Measurements from ENCODE around the gene ABO.

DNA sequence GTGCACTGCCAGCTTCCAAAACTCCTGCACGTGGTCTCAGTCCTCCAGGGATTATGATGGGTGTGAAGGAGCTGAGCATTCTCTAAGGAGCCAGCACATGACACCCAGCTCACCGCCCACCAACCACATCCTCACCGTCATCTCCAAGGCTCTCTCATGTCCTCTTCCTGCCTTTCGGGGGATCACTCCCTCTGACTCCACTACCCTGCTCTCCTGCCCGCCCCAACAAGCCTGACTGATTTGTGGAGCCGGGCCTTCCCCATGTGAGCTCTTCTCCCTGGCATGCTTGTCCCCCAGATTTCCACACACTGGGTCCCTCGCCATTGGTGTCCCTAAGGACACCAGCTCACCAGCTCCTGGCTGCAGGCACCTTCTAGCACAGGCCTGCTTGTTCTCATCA is 1.9 kb downstream of the ABO start:
- TF ChIP-seq, protein P1, sequence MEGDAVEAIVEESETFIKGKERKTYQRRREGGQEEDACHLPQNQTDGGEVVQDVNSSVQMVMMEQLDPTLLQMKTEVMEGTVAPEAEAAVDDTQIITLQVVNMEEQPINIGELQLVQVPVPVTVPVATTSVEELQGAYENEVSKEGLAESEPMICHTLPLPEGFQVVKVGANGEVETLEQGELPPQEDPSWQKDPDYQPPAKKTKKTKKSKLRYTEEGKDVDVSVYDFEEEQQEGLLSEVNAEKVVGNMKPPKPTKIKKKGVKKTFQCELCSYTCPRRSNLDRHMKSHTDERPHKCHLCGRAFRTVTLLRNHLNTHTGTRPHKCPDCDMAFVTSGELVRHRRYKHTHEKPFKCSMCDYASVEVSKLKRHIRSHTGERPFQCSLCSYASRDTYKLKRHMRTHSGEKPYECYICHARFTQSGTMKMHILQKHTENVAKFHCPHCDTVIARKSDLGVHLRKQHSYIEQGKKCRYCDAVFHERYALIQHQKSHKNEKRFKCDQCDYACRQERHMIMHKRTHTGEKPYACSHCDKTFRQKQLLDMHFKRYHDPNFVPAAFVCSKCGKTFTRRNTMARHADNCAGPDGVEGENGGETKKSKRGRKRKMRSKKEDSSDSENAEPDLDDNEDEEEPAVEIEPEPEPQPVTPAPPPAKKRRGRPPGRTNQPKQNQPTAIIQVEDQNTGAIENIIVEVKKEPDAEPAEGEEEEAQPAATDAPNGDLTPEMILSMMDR (IDR thresholded peaks at IDR 0.05; ENCODE audit: extremely low read depth in 1 of 2, insufficient read depth in 1 of 2, low read depth in 1 of 2, low read length in 2 of 2), result no peak
- no peak for TF ChIP-seq POLR2AphosphoS5 (IDR thresholded peaks at IDR 0.05; ENCODE audit: insufficient read depth, low read depth, low read length)
- no peak for TF ChIP-seq POLR2A (IDR thresholded peaks at IDR 0.05; ENCODE audit: low read depth, low read length)
- no peak for TF ChIP-seq EZH2 (IDR thresholded peaks at IDR 0.05; ENCODE audit: borderline replicate concordance, low read depth, low read length, severe bottlenecking)
- no peak for TF ChIP-seq GATA2 (IDR thresholded peaks at IDR 0.05; ENCODE audit: insufficient read depth, insufficient read length, low read depth, low read length)
- TF ChIP-seq, protein P2, sequence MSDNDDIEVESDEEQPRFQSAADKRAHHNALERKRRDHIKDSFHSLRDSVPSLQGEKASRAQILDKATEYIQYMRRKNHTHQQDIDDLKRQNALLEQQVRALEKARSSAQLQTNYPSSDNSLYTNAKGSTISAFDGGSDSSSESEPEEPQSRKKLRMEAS (IDR thresholded peaks at IDR 0.05; ENCODE audit: insufficient read depth, insufficient read length), result no peak
- no peak for TF ChIP-seq MYC (IDR thresholded peaks at IDR 0.05; ENCODE audit: low read depth, low read length)
- no peak for TF ChIP-seq JUN (IDR thresholded peaks at IDR 0.05; ENCODE audit: borderline replicate concordance, insufficient read depth, insufficient read length, low read depth)

All from endothelial cell of umbilical vein (primary cell).